Tibial artery (tissue), 4 donors: ENCODE results near the gene ITGA5.

Experiments
- DNase-seq, 2 donors: peaks; one replicate each; pipeline ENCODE4 v3.0.0-alpha.2; 2019
- H3K27ac ChIP-seq, 2 donors: fragments of 200-600 bp; sonication (generic) in 1 of 2; 1 replicate in 1 of 2; 2 replicates in 1 of 2; pipeline ENCODE4 v1.5.1; 2018 to 2019; ENCODE audit warnings: mild to moderate bottlenecking in 1 of 2
- H3K27me3 ChIP-seq, 2 donors: fragments of 200-600 bp; sonication (generic) in 1 of 2; one replicate each; pipeline versions ENCODE4 v1.5.1 to v1.6.0; 2016 to 2019
- H3K36me3 ChIP-seq, 3 donors: fragments of 200-600 bp; sonication (generic) in 2 of 3; one replicate each; pipeline ENCODE4 v1.5.1; 2016 to 2019; ENCODE audit warnings: mild to moderate bottlenecking in 2 of 3
- H3K4me1 ChIP-seq, 4 donors: fragments of 200-600 bp; sonication (generic) in 2 of 4; 1 replicate in 3 of 4; 2 replicates in 1 of 4; pipeline ENCODE4 v1.5.1; 2016 to 2019
- H3K4me3 ChIP-seq, 2 donors: fragments of 200-600 bp; sonication (generic) in 1 of 2; 1 replicate in 1 of 2; 2 replicates in 1 of 2; pipeline ENCODE4 v1.5.1; 2018 to 2019; ENCODE audit warnings: mild to moderate bottlenecking in 2 of 2
- H3K9me3 ChIP-seq, 3 donors: fragments of 200-600 bp; sonication (generic) in 1 of 3; one replicate each; pipeline ENCODE4 v1.5.1; 2016 to 2019
- CTCF ChIP-seq, 2 experiments: fragments of 200-600 bp in 1 of 2; fragments of 450-650 bp in 1 of 2; IDR thresholded peaks; one replicate each; pipeline ENCODE4 v1.5.1; 2017 to 2019; ENCODE audit warnings: antibody characterized with exemption in 2 of 2, mild to moderate bottlenecking in 1 of 2, moderate library complexity in 1 of 2
- intact Hi-C: fragments of 100-400 bp; cut with DNase I; formaldehyde crosslinking; loops from one replicate; pipeline ENCODE4 v1.15.0; 2023; ENCODE audit warnings: low total_unique reads

ITGA5 gene

GRCh38 chr12:54360717-54361456 lies 58.2 kb downstream of the ITGA5 start:
- Histone ChIP-seq H3K27ac (peak overlapping the region; percentile 87 to 92), H3K4me1 (peaks cover 0 to 23% (median 10%) of the 10 kb centered on the region in 4 donors), H3K4me3 (no peak overlapping the region), H3K9me3 (no peaks in the 10 kb centered on the region), H3K36me3 (no peaks in the 10 kb centered on the region), H3K27me3 (no peaks in the 10 kb centered on the region)
- intact Hi-C loops = loop anchor here (10.0 kb wide), 2 partner anchors 136 to 386 kb away; partner anchors contain the start of genes HOTAIR and HOXC11
- DNase-seq = peak in 1 of 2 donors; percentile 81
- peak; percentile 54 to 70 for TF ChIP-seq CTCF (IDR thresholded peaks at IDR 0.05)

- Histone ChIP-seq H3K4me1 (peaks cover 0 to 23% (median 10%) of the 10 kb centered on the region in 4 donors), H3K36me3 (no peaks in the 10 kb centered on the region), H3K27ac (peak overlapping the region; percentile 87 to 92), H3K27me3 (no peaks in the 10 kb centered on the region), H3K9me3 (no peaks in the 10 kb centered on the region), H3K4me3 (peak overlapping the region; percentile 72 to 74)
- intact Hi-C loops = loop anchor here (2.0 to 10.0 kb wide), 3 partner anchors 79 to 385 kb away; partner anchors contain the start of genes CBX5, HNRNPA1, HOTAIR and HOXC11
- no peak for DNase-seq
- no peak for TF ChIP-seq CTCF (IDR thresholded peaks at IDR 0.05)
Observed at GRCh38 chr12:54359762-54360351, 59.2 kb downstream of the ITGA5 start.

- peak; percentile 98 for DNase-seq
- peak in 1 of 2 experiments; percentile 12 for TF ChIP-seq CTCF (IDR thresholded peaks at IDR 0.05)
- Histone ChIP-seq H3K9me3 (no peaks in the 10 kb centered on the region), H3K4me3 (peak overlapping the region; percentile 72 to 74), H3K36me3 (no peaks in the 10 kb centered on the region), H3K4me1 (peaks cover 0 to 23% (median 10%) of the 10 kb centered on the region in 4 donors), H3K27ac (peak overlapping the region; percentile 87 to 92), H3K27me3 (no peaks in the 10 kb centered on the region)
- intact Hi-C loops = loop anchor here (2.0 kb wide), 1 partner anchor 78 kb away; the partner anchor contains the start of genes CBX5 and HNRNPA1
Observed at GRCh38 chr12:54358945-54359761, 59.9 kb downstream of the ITGA5 start.

- peak overlapping the region; percentile 87 to 92 for H3K27ac ChIP-seq
- intact Hi-C loops = loop anchor here (2.0 kb wide), 1 partner anchor 78 kb away; the partner anchor contains the start of genes CBX5 and HNRNPA1
- peaks cover 0 to 26% (median 11%) of the 10 kb centered on the region in 4 donors for H3K4me1 ChIP-seq
- TF ChIP-seq CTCF (IDR thresholded peaks at IDR 0.05) = no peak
- no peak for DNase-seq
- no peaks in the 10 kb centered on the region for H3K9me3 ChIP-seq
- H3K36me3 ChIP-seq = no peaks in the 10 kb centered on the region
- H3K27me3 ChIP-seq = no peaks in the 10 kb centered on the region
- peak overlapping the region; percentile 72 to 74 for H3K4me3 ChIP-seq
Observed at GRCh38 chr12:54358191-54358944, 60.7 kb downstream of the ITGA5 start.
